Activated CD4-positive, alpha-beta T cell treated with anti-CD3 and anti-CD28 coated beads, Interleukin-2, amount 50 U/mL, for 1 hour (primary cell): ENCODE results near the gene KCNC4.

Experiments
- DNase-seq: peaks from one replicate; pipeline ENCODE4 v3.0.0-alpha.2; 2020

KCNC4 gene

DNA sequence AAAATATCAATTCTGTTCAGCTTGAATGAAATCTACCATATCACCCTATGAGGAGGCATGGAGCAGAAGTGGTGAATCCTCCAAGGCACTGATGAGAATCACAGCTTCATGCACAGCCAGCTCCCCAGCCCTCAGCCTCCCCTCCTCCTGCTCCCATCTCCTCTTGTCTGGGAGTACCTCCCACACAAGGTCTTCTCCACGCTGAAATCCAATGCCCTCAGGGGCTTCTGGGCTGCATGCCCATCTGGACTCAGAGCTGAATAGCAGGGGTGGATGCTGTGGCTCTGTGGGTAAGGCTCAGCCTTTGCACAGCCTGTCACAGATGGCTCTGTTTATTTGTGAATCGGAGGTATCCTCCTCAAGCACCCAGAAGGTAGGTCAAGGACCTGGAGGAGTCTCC lies 48.6 kb downstream of the KCNC4 start:
- no peak for DNase-seq

DNA sequence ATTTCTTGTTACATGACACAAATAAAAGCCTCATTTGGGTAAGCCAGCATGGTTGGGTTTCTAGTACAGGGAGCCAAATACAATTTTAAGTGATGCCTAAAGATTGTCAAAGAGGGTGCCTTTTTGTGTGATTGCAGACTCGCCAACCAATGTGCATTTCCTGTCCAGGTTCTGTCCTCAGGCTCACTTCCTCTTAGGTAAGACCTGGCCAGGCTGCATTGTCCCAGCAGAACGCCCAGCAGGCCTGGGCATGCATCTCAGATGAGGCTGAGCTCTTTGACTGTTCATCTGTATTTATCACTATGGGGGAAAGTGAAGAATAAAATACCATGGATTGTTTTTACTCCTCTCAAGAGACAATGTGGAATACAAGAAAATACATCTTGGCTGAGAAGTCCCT lies 49.7 kb downstream of the KCNC4 start:
- no peak for DNase-seq
